Cardiac septum (tissue), 1 donor: ENCODE data around the gene MTRF1. TPM values are rescaled to one million over a fixed set of nuclear protein-coding genes. Genes with fewer than 3 reads are reported as not detected.

Experiments
- DNase-seq: peaks from one replicate; pipeline ENCODE4 v3.0.0-alpha.2; 2020; ENCODE audit warnings: low spot score
- intact Hi-C: fragments of 100-400 bp; cut with DNase I; formaldehyde crosslinking; loops from one replicate; pipeline ENCODE4 v1.14.0; 2022
- long read RNA-seq: library from polyadenylated mRNA; unstranded; transcript quantifications from one replicate; pipeline ENCODE4 v2.0.0, GENCODE V29; 2021
- total RNA-seq: library from RNA; stranded (reverse); fragmentation: NEBNext Ultra II Directional; extraction: Animal tissue kit (Norgen Biotek cat#: 25700); gene quantifications from one replicate; pipeline ENCODE4 v1.2.1, GENCODE V29; 2021
- donor health status: DM: no; HTN: no; CAD: no.

MTRF1 gene, protein sequence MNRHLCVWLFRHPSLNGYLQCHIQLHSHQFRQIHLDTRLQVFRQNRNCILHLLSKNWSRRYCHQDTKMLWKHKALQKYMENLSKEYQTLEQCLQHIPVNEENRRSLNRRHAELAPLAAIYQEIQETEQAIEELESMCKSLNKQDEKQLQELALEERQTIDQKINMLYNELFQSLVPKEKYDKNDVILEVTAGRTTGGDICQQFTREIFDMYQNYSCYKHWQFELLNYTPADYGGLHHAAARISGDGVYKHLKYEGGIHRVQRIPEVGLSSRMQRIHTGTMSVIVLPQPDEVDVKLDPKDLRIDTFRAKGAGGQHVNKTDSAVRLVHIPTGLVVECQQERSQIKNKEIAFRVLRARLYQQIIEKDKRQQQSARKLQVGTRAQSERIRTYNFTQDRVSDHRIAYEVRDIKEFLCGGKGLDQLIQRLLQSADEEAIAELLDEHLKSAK
- 8.5 TPM for total RNA-seq
- long read RNA-seq, partial matches to known transcripts = 3 of 14 reads
- long read RNA-seq, other reads (novel, unspliced or antisense) = 9 of 14 reads

GRCh38 chr13:41263261-41263971 is at the start of gene MTRF1:
MTRF1 (minus strand) TSS chr13:41263576; CDS start chr13:41260907, 2,669 bp downstream.
- intact Hi-C loops = loop anchor here (5.0 kb wide), 1 partner anchor 131 kb away; the partner anchor contains the start of gene KBTBD6
- peak; percentile 93 for DNase-seq

DNA sequence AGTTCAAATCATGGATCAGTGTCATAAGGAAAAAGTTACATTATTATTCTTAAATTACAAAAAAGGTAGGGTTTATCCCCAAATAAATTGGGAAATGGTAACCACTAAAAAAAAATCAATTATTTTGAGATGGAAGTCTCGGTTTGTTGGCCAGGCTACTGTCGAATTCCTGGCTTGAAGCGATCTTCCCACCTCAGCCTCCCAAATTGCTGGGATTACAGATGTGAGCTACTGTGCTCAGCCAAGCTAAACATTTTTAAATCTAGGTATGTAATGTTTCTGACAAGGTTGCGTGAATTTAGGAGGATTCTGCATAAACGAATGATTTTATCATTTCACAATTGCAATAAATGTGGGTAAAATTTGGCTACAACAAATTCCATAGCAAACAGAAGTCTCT is 49.7 kb upstream of the MTRF1 start:
- no peak for DNase-seq

DNA sequence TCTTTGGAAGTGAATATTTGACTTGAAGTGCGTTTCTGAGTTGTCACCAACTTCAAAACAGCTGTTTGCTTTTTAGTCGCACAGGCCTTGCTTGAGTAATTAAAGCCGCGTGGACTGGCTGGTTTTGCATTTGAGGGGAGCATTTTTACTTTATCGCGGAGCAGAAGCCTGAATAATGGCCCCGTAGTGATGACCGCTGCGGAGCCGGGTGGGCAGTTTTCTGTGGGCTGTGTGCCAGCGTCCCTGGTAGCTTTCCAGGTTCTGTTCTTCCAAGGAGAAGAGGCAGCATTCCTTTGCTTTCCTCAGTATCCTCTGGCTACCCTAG is 48.8 kb upstream of the MTRF1 start:
- DNase-seq = no peak
- intact Hi-C loops = no loop called here

More for the DNA sequence above, 49.7 kb upstream of the MTRF1 start:
- intact Hi-C loops = no loop called here

- peak; percentile 82 for DNase-seq
- intact Hi-C loops = loop anchor here (2.0 kb wide), 1 partner anchor 251 kb away; the partner anchor contains the start of gene WBP4
These were observed 48.2 kb upstream of the MTRF1 start for GRCh38 chr13:41311406-41312175.

GRCh38 chr13:41310963-41311405 is 47.6 kb upstream of the MTRF1 start, which contains the start of gene NAA16:
NAA16 (plus strand) TSS chr13:41311267; CDS start chr13:41311529, 262 bp downstream.
- peak; percentile 95 for DNase-seq
- intact Hi-C loops = loop anchor here (2.0 kb wide), 1 partner anchor 250 kb away; the partner anchor contains the start of gene WBP4

GRCh38 chr13:41307884-41308640 is 44.7 kb upstream of the MTRF1 start:
- DNase-seq = no peak
- intact Hi-C loops = no loop called here

GRCh38 chr13:41306271-41307145 is 43.1 kb upstream of the MTRF1 start:
- intact Hi-C loops = no loop called here
- no peak for DNase-seq

DNA sequence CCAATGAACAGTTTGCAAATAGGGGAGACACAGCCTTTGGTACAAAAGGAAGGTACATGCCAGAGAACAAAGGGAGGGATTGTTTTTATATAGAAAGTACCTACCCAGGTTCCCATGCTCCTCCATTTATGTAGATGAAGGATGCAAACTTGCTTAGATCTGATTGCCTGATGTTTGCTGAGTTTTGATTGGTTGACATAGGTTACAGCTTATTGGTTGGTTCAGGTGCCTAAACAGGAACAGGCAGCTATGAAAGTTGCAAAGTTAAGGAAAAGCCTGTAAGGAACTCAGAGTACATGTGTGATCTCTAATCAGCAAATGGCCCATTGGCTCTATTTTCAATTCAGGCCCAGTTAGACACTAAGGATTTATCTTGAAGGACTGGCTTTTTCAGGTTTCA is 41.2 kb upstream of the MTRF1 start:
- no peak for DNase-seq
- intact Hi-C loops = no loop called here

- intact Hi-C loops = no loop called here
These were observed 39.4 kb upstream of the MTRF1 start for GRCh38 chr13:41302743-41303142.

DNA sequence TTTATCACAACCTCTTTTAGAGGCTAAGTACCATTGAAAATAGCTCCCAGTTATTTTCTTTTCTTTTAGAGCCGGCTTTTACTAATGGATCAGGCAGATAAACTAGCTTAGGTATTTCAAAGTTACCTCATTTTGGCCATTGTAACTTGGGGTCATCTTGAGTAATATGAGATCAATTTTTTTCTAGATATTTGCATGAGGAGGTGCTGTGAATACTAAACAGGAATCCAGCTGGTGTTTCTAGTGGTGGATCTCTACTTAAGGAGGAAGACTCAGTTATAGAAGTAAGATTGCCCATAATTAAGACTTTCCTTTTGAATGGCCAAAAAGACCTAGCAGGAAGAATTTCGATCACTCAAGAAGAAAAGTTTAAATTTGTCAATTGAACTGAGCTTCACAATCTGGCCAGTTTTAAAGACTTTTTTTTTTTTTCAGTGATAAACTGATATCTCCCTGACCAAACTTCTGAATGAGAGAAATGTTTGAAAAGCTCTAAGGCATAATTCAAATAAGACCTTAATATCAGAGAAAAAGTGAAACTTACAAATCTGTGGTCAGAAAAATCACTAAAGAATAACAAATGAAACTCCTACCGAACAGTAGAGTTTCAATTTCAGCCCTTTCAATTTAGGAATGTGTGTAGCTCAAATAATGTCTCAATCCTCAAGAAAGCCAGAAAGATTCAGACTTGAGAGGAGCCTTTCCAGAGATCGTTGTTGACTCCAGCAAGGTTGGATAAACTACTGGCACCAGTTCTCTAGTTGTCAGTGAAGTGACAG is 36.1 kb upstream of the MTRF1 start:
- intact Hi-C loops = no loop called here
- DNase-seq = no peak

More at GRCh38 chr13:41302743-41303142, 39.4 kb upstream of the MTRF1 start:
- DNase-seq = no peak

GRCh38 chr13:41296879-41297646 is 33.7 kb upstream of the MTRF1 start:
- intact Hi-C loops = no loop called here
- no peak for DNase-seq

- intact Hi-C loops = no loop called here
- no peak for DNase-seq
These were observed 32.6 kb upstream of the MTRF1 start for GRCh38 chr13:41295973-41296372.

GRCh38 chr13:41294914-41295313 is 31.5 kb upstream of the MTRF1 start:
- intact Hi-C loops = no loop called here
- no peak for DNase-seq

GRCh38 chr13:41293272-41293671 is 29.9 kb upstream of the MTRF1 start:
- intact Hi-C loops = no loop called here
- no peak for DNase-seq

DNA sequence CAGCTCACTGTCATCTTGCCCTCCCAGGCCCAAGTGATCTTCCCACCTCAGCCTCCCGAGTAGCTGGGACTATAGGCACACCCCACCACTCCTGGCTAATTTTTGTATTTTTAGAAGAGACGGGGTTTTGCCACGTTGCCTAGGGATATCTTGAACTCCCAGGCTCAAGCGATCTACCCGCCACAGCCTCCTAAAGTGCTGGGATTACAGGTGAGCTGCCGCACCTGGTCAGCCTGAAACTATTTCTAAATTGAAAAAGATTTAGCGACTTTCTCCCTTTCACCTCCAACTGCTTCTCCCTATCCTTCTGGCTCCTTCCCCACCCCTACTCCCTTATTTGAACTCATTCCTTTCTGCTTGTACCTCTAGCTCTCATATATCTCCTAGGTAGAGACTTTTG is 27.9 kb upstream of the MTRF1 start:
- intact Hi-C loops = no loop called here
- DNase-seq = no peak

GRCh38 chr13:41289463-41289881 is 26.1 kb upstream of the MTRF1 start:
- intact Hi-C loops = no loop called here

More at GRCh38 chr13:41289463-41289881, 26.1 kb upstream of the MTRF1 start:
- DNase-seq = no peak
